ENCODE data around the gene PLEKHA4. TPM values are rescaled to one million over a fixed set of nuclear protein-coding genes. Genes with fewer than 3 reads are reported as not detected.
"Not testable (repeated sequence)": the region's sequence is repeated elsewhere in the genome, so short reads cannot be mapped to it uniquely, and the experiment has no call there.

Gene PLEKHA4
- total RNA-seq, 4 donors from 2014 or later: 11.4 to 27.4 (median 18.9) TPM

- no peak for DNase-seq (ENCODE audit: extremely low spot score)
These were observed 72.7 kb downstream of the PLEKHA4 start for GRCh38 chr19:48795685-48796070.

GRCh38 chr19:48795055-48795684, 73.2 kb downstream of the PLEKHA4 start:
- peaks cover 16 to 28% (median 23%) of the 10 kb centered on the region in 4 donors for H3K4me1 ChIP-seq
- peak overlapping the region; percentile 51 to 66 (median 54) for H3K4me3 ChIP-seq
- H3K36me3 ChIP-seq: peaks cover 7 to 31% (median 18%) of the 10 kb centered on the region in 4 donors
- peak overlapping the region; percentile 86 to 92 (median 89) for H3K27ac ChIP-seq (replicated peaks in 1 of 4)
- whole genome bisulfite sequencing: 2% methylated on average over 19 of the region's 38 CpGs
- H3K27me3 ChIP-seq: no peaks in the 10 kb centered on the region
- H3K9me3 ChIP-seq: no peaks in the 10 kb centered on the region
- intact Hi-C loops (cut with DNase I): loop anchor here (2.0 to 10.0 kb wide), 2 partner anchors 42 to 150 kb away; partner anchors contain the start of genes CA11 and HSD17B14
- peak; percentile 97 for DNase-seq (ENCODE audit: extremely low spot score)
- peak; percentile 73 to 76 for TF ChIP-seq POLR2AphosphoS5 (IDR thresholded peaks at IDR 0.05)
- peak; percentile 96 to 97 (median 97) for TF ChIP-seq CTCF (IDR thresholded peaks at IDR 0.05)
- no peak for TF ChIP-seq POLR2A (IDR thresholded peaks at IDR 0.05; ENCODE audit: low read depth)
- no peak for TF ChIP-seq EP300 (IDR thresholded peaks at IDR 0.05)

More at GRCh38 chr19:48795685-48796070, 72.7 kb downstream of the PLEKHA4 start:
- Histone ChIP-seq H3K4me3 (peak overlapping the region in 2 of 4 donors; percentile 53 to 54), H3K27ac (replicated peaks in 1 of 4) (peak overlapping the region; percentile 86 to 92 (median 89)), H3K9me3 (no peaks in the 10 kb centered on the region), H3K4me1 (peaks cover 16 to 28% (median 23%) of the 10 kb centered on the region in 4 donors), H3K36me3 (peaks cover 7 to 31% (median 18%) of the 10 kb centered on the region in 4 donors), H3K27me3 (no peaks in the 10 kb centered on the region)
- TF ChIP-seq POLR2A (IDR thresholded peaks at IDR 0.05; ENCODE audit: low read depth): no peak
- TF ChIP-seq EP300 (IDR thresholded peaks at IDR 0.05): no peak
- no peak for TF ChIP-seq POLR2AphosphoS5 (IDR thresholded peaks at IDR 0.05)
- 29% methylated on average over 1 of the region's 2 CpGs for WGBS
- intact Hi-C loops (cut with DNase I): loop anchor here (2.0 to 10.0 kb wide), 2 partner anchors 41 to 151 kb away; partner anchors contain the start of genes CA11 and HSD17B14

GRCh38 chr19:48794291-48794690, 74.1 kb downstream of the PLEKHA4 start:
- H3K27me3 ChIP-seq: no peaks in the 10 kb centered on the region
- no peak for TF ChIP-seq POLR2AphosphoS5 (IDR thresholded peaks at IDR 0.05)
- TF ChIP-seq POLR2A (IDR thresholded peaks at IDR 0.05; ENCODE audit: low read depth): no peak
- no peak for TF ChIP-seq CTCF (IDR thresholded peaks at IDR 0.05)
- TF ChIP-seq EP300 (IDR thresholded peaks at IDR 0.05): no peak
- H3K4me1 ChIP-seq: peaks cover 16 to 28% (median 23%) of the 10 kb centered on the region in 4 donors
- H3K36me3 ChIP-seq: peaks cover 2 to 22% (median 11%) of the 10 kb centered on the region in 4 donors
- intact Hi-C loops (cut with DNase I): loop anchor here (2.0 to 10.0 kb wide), 2 partner anchors 43 to 149 kb away; partner anchors contain the start of genes CA11 and HSD17B14
- 76% methylated on average over 6 of the region's 6 CpGs for WGBS
- H3K9me3 ChIP-seq: no peaks in the 10 kb centered on the region
- DNase-seq (ENCODE audit: extremely low spot score): no peak
- H3K27ac ChIP-seq (replicated peaks in 1 of 4): peak overlapping the region; percentile 86 to 92 (median 89)
- no peak overlapping the region for H3K4me3 ChIP-seq

- no peak for DNase-seq (ENCODE audit: extremely low spot score)
- intact Hi-C loops (cut with DNase I): loop anchor here (10.0 kb wide), 1 partner anchor 148 kb away; the partner anchor contains the start of gene CA11
- Histone ChIP-seq H3K27ac (replicated peaks in 1 of 4) (no peak overlapping the region), H3K9me3 (no peaks in the 10 kb centered on the region), H3K27me3 (no peaks in the 10 kb centered on the region), H3K4me3 (no peak overlapping the region), H3K4me1 (peaks cover 16 to 28% (median 23%) of the 10 kb centered on the region in 4 donors), H3K36me3 (peaks cover 0 to 15% (median 6%) of the 10 kb centered on the region in 4 donors)
- 92% methylated on average over 8 of the region's 8 CpGs for WGBS
- no peak for TF ChIP-seq CTCF (IDR thresholded peaks at IDR 0.05)
- no peak for TF ChIP-seq EP300 (IDR thresholded peaks at IDR 0.05)
- no peak for TF ChIP-seq POLR2A (IDR thresholded peaks at IDR 0.05; ENCODE audit: low read depth)
- no peak for TF ChIP-seq POLR2AphosphoS5 (IDR thresholded peaks at IDR 0.05)
These were observed 75.1 kb downstream of the PLEKHA4 start for GRCh38 chr19:48793271-48793670.

GRCh38 chr19:48787331-48787730, 81.1 kb downstream of the PLEKHA4 start:
- H3K9me3 ChIP-seq; H3K27me3 ChIP-seq; H3K36me3 ChIP-seq; H3K27ac ChIP-seq (replicated peaks in 1 of 4); H3K4me3 ChIP-seq; DNase-seq (ENCODE audit: extremely low spot score): not testable (repeated sequence)
- intact Hi-C loops (cut with DNase I): loop anchor here (5.0 kb wide), 1 partner anchor 185 kb away; no protein-coding TSS in a partner anchor
- 86% methylated on average over 9 of the region's 9 CpGs for WGBS
- peaks cover 5 to 12% (median 8%) of the 10 kb centered on the region in 4 donors for H3K4me1 ChIP-seq

Small RNA genes lying within 50 kb of the gene (small RNA-seq; reads per million reads assigned to genes)
- 0 reads per million in 3 donors for gene RNU6-317P

Other genes with a start within 250 kb of the PLEKHA4 start
- 1,000 to 10,000 TPM; 1,298 to 2,105 (median 1,742) TPM for gene RPL18, start 249.4 kb downstream of the PLEKHA4 start, total RNA-seq
- gene SPHK2, start 249.1 kb downstream of the PLEKHA4 start, total RNA-seq: 10 to 100 TPM; 15.9 to 24.5 (median 17.0) TPM
- 1 to 10 TPM; 3.0 to 9.3 (median 7.2) TPM for gene DBP, start 231.2 kb downstream of the PLEKHA4 start, total RNA-seq
- gene CA11, start 222.4 kb downstream of the PLEKHA4 start, total RNA-seq: 10 to 100 TPM; 11.9 to 16.5 (median 14.9) TPM
- gene NTN5, start 195.6 kb downstream of the PLEKHA4 start, total RNA-seq: under 1 TPM in 3 of 4 donors, not detected in 1; under 0.01 to 0.34 (median 0.17) TPM
- not detected for gene FUT2, start 172.6 kb downstream of the PLEKHA4 start, total RNA-seq
- 1 to 10 TPM in 3 of 4 donors, under 1 TPM in 1; 0.99 to 2.9 (median 1.8) TPM for gene MAMSTR, start 148.9 kb downstream of the PLEKHA4 start, total RNA-seq
- 10 to 100 TPM; 15.0 to 27.7 (median 22.8) TPM for gene RASIP1, start 128.0 kb downstream of the PLEKHA4 start, total RNA-seq
- gene IZUMO1, start 121.7 kb downstream of the PLEKHA4 start, total RNA-seq: not detected
- gene FUT1, start 116.0 kb downstream of the PLEKHA4 start, total RNA-seq: 1 to 10 TPM in 3 of 4 donors, under 1 TPM in 1; 0.83 to 2.5 (median 2.1) TPM
- gene FGF21, start 113.1 kb downstream of the PLEKHA4 start, total RNA-seq: not detected
- gene BCAT2, start 57.6 kb downstream of the PLEKHA4 start, total RNA-seq: 10 to 100 TPM; 59.0 to 93.3 (median 63.9) TPM
- 1 to 10 TPM; 7.1 to 8.9 (median 7.8) TPM for gene HSD17B14, start 32.1 kb downstream of the PLEKHA4 start, total RNA-seq
- 10 to 100 TPM; 40.3 to 98.7 (median 64.4) TPM for gene PPP1R15A, start 3.8 kb upstream of the PLEKHA4 start, total RNA-seq
- 1 to 10 TPM in 1 of 4 donors, under 1 TPM in 3; 0.75 to 1.3 (median 0.83) TPM for gene TULP2, start 30.1 kb upstream of the PLEKHA4 start, total RNA-seq
- 100 to 1,000 TPM; 179 to 356 (median 284) TPM for gene NUCB1, start 31.7 kb upstream of the PLEKHA4 start, total RNA-seq
- under 1 TPM in 1 of 4 donors, not detected in 3; 0.57 TPM for gene DHDH, start 65.1 kb upstream of the PLEKHA4 start, total RNA-seq
- gene BAX, start 86.3 kb upstream of the PLEKHA4 start, total RNA-seq: 10 to 100 TPM; 39.0 to 50.4 (median 42.3) TPM
- gene FTL, start 96.7 kb upstream of the PLEKHA4 start, total RNA-seq: 1,000 to 10,000 TPM; 3,246 to 4,339 (median 3,896) TPM
- 10 to 100 TPM; 33.3 to 39.3 (median 37.3) TPM for gene GYS1, start 124.7 kb upstream of the PLEKHA4 start, total RNA-seq
- gene RUVBL2, start 125.3 kb upstream of the PLEKHA4 start, total RNA-seq: 100 to 1,000 TPM in 2 of 4 donors, 10 to 100 TPM in 2; 72.7 to 113 (median 97.6) TPM
- not detected for gene LHB, start 148.5 kb upstream of the PLEKHA4 start, total RNA-seq
- not detected for gene CGB3, start 155.7 kb upstream of the PLEKHA4 start, total RNA-seq
- not detected for gene CGB2, start 163.3 kb upstream of the PLEKHA4 start, total RNA-seq
- not detected for gene CGB1, start 168.3 kb upstream of the PLEKHA4 start, total RNA-seq
- not detected for gene CGB5, start 175.2 kb upstream of the PLEKHA4 start, total RNA-seq
- gene CGB8, start 180.5 kb upstream of the PLEKHA4 start, total RNA-seq: not detected
- gene CGB7, start 189.1 kb upstream of the PLEKHA4 start, total RNA-seq: not detected
- gene NTF4, start 196.2 kb upstream of the PLEKHA4 start, total RNA-seq: not detected
- gene KCNA7, start 204.1 kb upstream of the PLEKHA4 start, total RNA-seq: not detected
- gene SNRNP70, start 216.8 kb upstream of the PLEKHA4 start, total RNA-seq: 100 to 1,000 TPM; 101 to 209 (median 145) TPM
- 10 to 100 TPM in 3 of 4 donors, 1 to 10 TPM in 1; 7.5 to 21.4 (median 15.5) TPM for gene LIN7B, start 245.8 kb upstream of the PLEKHA4 start, total RNA-seq

All from esophagus muscularis mucosa (tissue), 4 donors.